Measurements from ENCODE around the gene SPATS1. TPM values are rescaled to one million over a fixed set of nuclear protein-coding genes. Genes with fewer than 3 reads are reported as not detected.
"Not testable (repeated sequence)": the region's sequence is repeated elsewhere in the genome, so short reads cannot be mapped to it uniquely, and the experiment has no call there.

SPATS1 gene
- total and polyA plus RNA-seq, 11 donors: not detected

- DNase-seq (no peak), ATAC-seq (no peak)
- Histone ChIP-seq H3K9me3 (no peaks in the 10 kb centered on the region), H3K4me3 (no peak overlapping the region), H3K27me3 (peaks cover 0 to 19% (median 0%) of the 10 kb centered on the region in 9 donors), H3K27ac (no peak overlapping the region), H3K36me3 (peaks cover 0 to 14% (median 8%) of the 10 kb centered on the region in 9 donors), H3K4me1 (peaks cover 0 to 17% (median 10%) of the 10 kb centered on the region in 12 donors)
- intact Hi-C loops (cut with DNase I): loop anchor here in 1 of 10 donors (10.0 kb wide), 1 partner anchor 211 kb away; no protein-coding TSS in a partner anchor
- no peak for TF ChIP-seq POLR2A (IDR thresholded peaks at IDR 0.05)
- no peak for TF ChIP-seq CTCF (IDR thresholded peaks at IDR 0.05)
- 60 to 73% (median 69%) methylated on average over 3 of the region's 3 CpGs for WGBS, 4 donors
Observed at GRCh38 chr6:44315516-44315915, 26.9 kb upstream of the SPATS1 start.

- Histone ChIP-seq H3K27ac (no peak overlapping the region), H3K36me3 (peaks cover 0 to 10% (median 4%) of the 10 kb centered on the region in 9 donors), H3K4me3 (no peak overlapping the region), H3K4me1 (peaks cover 0 to 17% (median 10%) of the 10 kb centered on the region in 12 donors), H3K9me3 (no peaks in the 10 kb centered on the region), H3K27me3 (peaks cover 0 to 19% (median 0%) of the 10 kb centered on the region in 9 donors)
- intact Hi-C loops (cut with DNase I): loop anchor here in 1 of 10 donors (10.0 kb wide), 1 partner anchor 211 kb away; no protein-coding TSS in a partner anchor
- TF ChIP-seq CTCF (IDR thresholded peaks at IDR 0.05) (no peak), POLR2A (IDR thresholded peaks at IDR 0.05) (no peak)
- ATAC-seq: no peak
- DNase-seq: no peak
- WGBS, 4 donors: 70 to 80% (median 72%) methylated on average over 5 of the region's 5 CpGs
Observed at GRCh38 chr6:44315951-44316350, 26.5 kb upstream of the SPATS1 start.

- Histone ChIP-seq H3K27ac (no peak overlapping the region), H3K4me3 (no peak overlapping the region), H3K4me1 (peaks cover 0 to 16% (median 10%) of the 10 kb centered on the region in 12 donors), H3K9me3 (no peaks in the 10 kb centered on the region), H3K36me3 (peaks cover 0 to 4% (median 0%) of the 10 kb centered on the region in 9 donors), H3K27me3 (peaks cover 0 to 19% (median 0%) of the 10 kb centered on the region in 9 donors)
- DNase-seq (no peak), ATAC-seq (no peak)
- no peak for TF ChIP-seq CTCF (IDR thresholded peaks at IDR 0.05)
- no peak for TF ChIP-seq POLR2A (IDR thresholded peaks at IDR 0.05)
- 79 to 87% (median 82%) methylated on average over 12 of the region's 12 CpGs for whole genome bisulfite sequencing, 4 donors
- intact Hi-C loops (cut with DNase I): loop anchor here in 1 of 10 donors (10.0 kb wide), 1 partner anchor 212 kb away; no protein-coding TSS in a partner anchor
Observed at GRCh38 chr6:44316481-44316880, 26.0 kb upstream of the SPATS1 start.

GRCh38 chr6:44317136-44317631, 25.3 kb upstream of the SPATS1 start:
- Histone ChIP-seq H3K27me3 (peaks cover 0 to 21% (median 0%) of the 10 kb centered on the region in 9 donors), H3K4me1 (peaks cover 0 to 10% (median 4%) of the 10 kb centered on the region in 12 donors)
- not testable (repeated sequence) for H3K9me3 ChIP-seq, H3K27ac ChIP-seq, ATAC-seq, H3K36me3 ChIP-seq, H3K4me3 ChIP-seq, DNase-seq
- intact Hi-C loops (cut with DNase I): loop anchor here in 1 of 10 donors (10.0 kb wide), 1 partner anchor 212 kb away; no protein-coding TSS in a partner anchor
- WGBS, 4 donors: 60 to 72% (median 67%) methylated on average over 9 of the region's 9 CpGs

All from heart left ventricle (tissue), 16 donors.